GM12891 (cell line): ENCODE measurements around the gene BICD2.

Experiments
- PAX5 ChIP-seq: IDR thresholded peaks from 2 replicates; pipeline ENCODE4 v1.6.1; 2011; ENCODE audit warnings: low read length, moderate library complexity, mild to moderate bottlenecking; ENCODE audit not compliant: insufficient read depth, severe bottlenecking
- POLR2A ChIP-seq: IDR thresholded peaks from 2 replicates; pipeline ENCODE4 v1.6.1; 2011; ENCODE audit warnings: low read depth, low read length, control low read depth
- POLR2AphosphoS5 ChIP-seq: IDR thresholded peaks from 2 replicates; pipeline ENCODE4 v1.6.1; 2011; ENCODE audit warnings: low read depth, low read length, control low read depth
- POU2F2 ChIP-seq: IDR thresholded peaks from 2 replicates; pipeline ENCODE4 v1.6.1; 2011; ENCODE audit warnings: low read depth, mild to moderate bottlenecking, control low read depth, low read length, moderate library complexity
- SPI1 ChIP-seq: IDR thresholded peaks from 2 replicates; pipeline ENCODE4 v1.6.1; 2011; ENCODE audit warnings: low read depth, low read length, control low read depth
- TAF1 ChIP-seq: IDR thresholded peaks from 2 replicates; pipeline ENCODE4 v1.6.1; 2011; ENCODE audit warnings: low read depth, low read length, control low read depth

DNA sequence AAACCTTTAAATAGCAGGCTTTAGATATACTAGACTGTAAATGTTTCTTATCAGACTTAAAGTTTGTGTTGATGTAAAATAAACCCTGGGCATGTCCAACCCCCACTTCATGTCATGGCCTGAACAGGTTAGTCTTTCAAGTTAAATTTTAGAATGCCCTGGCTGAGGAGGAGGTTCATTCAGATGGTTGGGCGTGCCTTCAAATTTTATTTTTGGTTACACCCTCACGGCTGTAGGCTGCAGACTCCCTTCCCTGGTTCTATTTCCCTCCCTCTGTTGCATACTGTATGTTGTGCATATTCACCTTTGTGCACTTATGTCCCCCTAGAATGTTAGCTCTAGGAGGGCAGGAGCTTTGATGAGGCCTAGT lies 5.3 kb upstream of the BICD2 start:
- TF ChIP-seq POLR2A (no peak), TAF1 (no peak), POLR2AphosphoS5 (no peak), SPI1 (no peak), POU2F2 (no peak), PAX5 (no peak)
